ENCODE measurements around the gene TMEM52B.
A peak's percentile ranks its signal among the peaks of the same experiment; 100 is the strongest.

DNA sequence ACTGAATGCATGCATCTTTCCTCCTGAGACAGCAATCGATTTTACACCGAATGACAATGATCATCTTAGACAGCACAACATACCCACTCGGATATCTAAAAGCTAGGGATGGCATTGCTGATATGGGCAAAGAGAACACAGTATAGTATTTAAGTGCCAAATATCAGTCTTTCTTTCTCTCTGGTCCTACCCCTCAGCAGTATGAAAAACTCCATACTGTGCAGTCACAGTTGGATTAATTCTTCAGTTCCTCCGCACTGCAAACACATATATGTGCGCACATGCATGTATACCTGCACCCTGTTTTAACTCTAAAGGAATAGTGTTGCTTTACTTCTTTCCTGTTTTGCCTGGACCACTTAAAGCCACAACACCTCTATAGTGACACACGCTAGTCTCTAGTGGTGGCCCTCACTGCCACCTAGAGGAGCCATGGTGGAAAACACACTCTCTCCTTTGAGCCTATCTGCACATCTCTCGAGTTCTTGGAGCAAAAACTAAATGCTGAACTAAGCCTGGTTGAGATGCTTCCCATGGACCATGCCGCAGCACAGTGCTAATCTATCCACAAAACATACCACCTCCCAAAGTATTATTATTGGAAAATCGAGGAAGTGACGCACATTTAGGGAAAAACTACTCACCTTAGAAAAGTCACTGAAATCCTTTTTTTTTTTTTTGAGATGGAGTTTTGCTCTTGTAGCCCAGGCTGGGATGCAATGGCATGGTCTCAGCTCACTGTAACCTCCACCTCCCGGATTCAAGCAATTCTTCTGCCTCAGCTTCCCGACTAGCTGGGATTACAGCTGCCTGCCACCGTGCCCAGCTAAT is 11.9 kb downstream of the TMEM52B start:
- TF ChIP-seq TCF7L2 (IDR thresholded peaks at IDR 0.05; ENCODE audit: borderline replicate concordance, low read depth, low read length): no peak
- TF ChIP-seq KLF16 (tag by site-specific recombination; IDR thresholded peaks at IDR 0.05): no peak
- no peak for TF ChIP-seq ZNF302 (tag by site-specific recombination; IDR thresholded peaks at IDR 0.05; ENCODE audit: low read depth)
- TF ChIP-seq, protein P1, sequence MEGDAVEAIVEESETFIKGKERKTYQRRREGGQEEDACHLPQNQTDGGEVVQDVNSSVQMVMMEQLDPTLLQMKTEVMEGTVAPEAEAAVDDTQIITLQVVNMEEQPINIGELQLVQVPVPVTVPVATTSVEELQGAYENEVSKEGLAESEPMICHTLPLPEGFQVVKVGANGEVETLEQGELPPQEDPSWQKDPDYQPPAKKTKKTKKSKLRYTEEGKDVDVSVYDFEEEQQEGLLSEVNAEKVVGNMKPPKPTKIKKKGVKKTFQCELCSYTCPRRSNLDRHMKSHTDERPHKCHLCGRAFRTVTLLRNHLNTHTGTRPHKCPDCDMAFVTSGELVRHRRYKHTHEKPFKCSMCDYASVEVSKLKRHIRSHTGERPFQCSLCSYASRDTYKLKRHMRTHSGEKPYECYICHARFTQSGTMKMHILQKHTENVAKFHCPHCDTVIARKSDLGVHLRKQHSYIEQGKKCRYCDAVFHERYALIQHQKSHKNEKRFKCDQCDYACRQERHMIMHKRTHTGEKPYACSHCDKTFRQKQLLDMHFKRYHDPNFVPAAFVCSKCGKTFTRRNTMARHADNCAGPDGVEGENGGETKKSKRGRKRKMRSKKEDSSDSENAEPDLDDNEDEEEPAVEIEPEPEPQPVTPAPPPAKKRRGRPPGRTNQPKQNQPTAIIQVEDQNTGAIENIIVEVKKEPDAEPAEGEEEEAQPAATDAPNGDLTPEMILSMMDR (tag by site-specific recombination; IDR thresholded peaks at IDR 0.05): peak; percentile 38; the same call in 1 of the 2 replicates
- TF ChIP-seq ZNF223 (tag by site-specific recombination; IDR thresholded peaks at IDR 0.05): no peak
- no peak for TF ChIP-seq KLF8 (tag by site-specific recombination; IDR thresholded peaks at IDR 0.05)

Data from HEK293 (cell line).